GM12878 (cell line): ENCODE data around the gene CAMK2G. TPM values are rescaled to one million over a fixed set of nuclear protein-coding genes. Genes with fewer than 3 reads are reported as not detected.

Experiments used
- ASH2L ChIP-seq: fragments of 300-600, 200-600 bp; sonication (generic); IDR thresholded peaks from 2 replicates; pipeline ENCODE4 v1.6.1; 2017; ENCODE audit warnings: low read depth, mild to moderate bottlenecking, borderline replicate concordance
- ATF7 ChIP-seq: fragments of 450-650 bp; IDR thresholded peaks from 2 replicates; pipeline ENCODE4 v1.6.1; 2016; ENCODE audit warnings: low read depth, mild to moderate bottlenecking
- BMI1 ChIP-seq: fragments of 450-650 bp; IDR thresholded peaks from 2 replicates; pipeline ENCODE4 v1.6.1; 2016; ENCODE audit warnings: mild to moderate bottlenecking, moderate library complexity, borderline replicate concordance
- CHD2 ChIP-seq: IDR thresholded peaks from 2 replicates; pipeline ENCODE4 v1.6.1; 2011; ENCODE audit warnings: low read depth, low read length, improper control_type of control experiment, borderline replicate concordance
- EED ChIP-seq: sonication (generic); IDR thresholded peaks from 2 replicates; pipeline ENCODE4 v1.6.1; 2016; ENCODE audit warnings: antibody characterized with exemption, low read depth
- EGR1 ChIP-seq, 2 experiments: IDR thresholded peaks; 1 replicate in 1 of 2; 2 replicates in 1 of 2; pipeline ENCODE4 v1.6.1; 2011 to 2012; ENCODE audit warnings: low read depth in 2 of 2, low read length in 2 of 2, borderline replicate concordance in 1 of 2, mild to moderate bottlenecking in 1 of 2, moderate library complexity in 1 of 2
- ETV6 ChIP-seq, 2 experiments: fragments of 450-650 bp in 1 of 2; IDR thresholded peaks in 1 of 2; conservative IDR thresholded peaks in 1 of 2; 2 replicates each; pipeline ENCODE4 v1.6.1; 2014; ENCODE audit warnings: antibody characterized with exemption in 1 of 2, borderline replicate concordance in 1 of 2, low read depth in 1 of 2, mild to moderate bottlenecking in 1 of 2, moderate library complexity in 1 of 2
- HDAC6 ChIP-seq: fragments of 200-600 bp; sonication (generic); IDR thresholded peaks from one replicate; pipeline ENCODE4 v1.8.0; 2017; ENCODE audit warnings: antibody characterized with exemption; ENCODE audit not compliant: unreplicated experiment
- IKZF2 ChIP-seq, 2 experiments: fragments of 450-650 bp; IDR thresholded peaks; 2 replicates each; pipeline ENCODE4 v1.6.1; 2017; ENCODE audit warnings: mild to moderate bottlenecking in 2 of 2, moderate library complexity in 2 of 2
- IRF4 ChIP-seq: IDR thresholded peaks from 2 replicates; pipeline ENCODE4 v1.6.1; 2011; ENCODE audit warnings: low read depth, low read length
- MEF2A ChIP-seq: IDR thresholded peaks from 2 replicates; pipeline ENCODE4 v1.6.1; 2011; ENCODE audit warnings: low read depth, mild to moderate bottlenecking, low read length, moderate library complexity; ENCODE audit not compliant: insufficient read depth
- MEF2B ChIP-seq: fragments of 450-650 bp; IDR thresholded peaks from 2 replicates; pipeline ENCODE4 v1.6.1; 2018; ENCODE audit warnings: mild to moderate bottlenecking, moderate library complexity; ENCODE audit not compliant: partially characterized antibody, poor library complexity, severe bottlenecking
- MTA2 ChIP-seq: fragments of 450-650 bp; IDR thresholded peaks from 2 replicates; pipeline ENCODE4 v1.6.1; 2016; ENCODE audit warnings: low read depth, mild to moderate bottlenecking, moderate library complexity
- NFYB ChIP-seq: IDR thresholded peaks from 2 replicates; pipeline ENCODE4 v1.6.1; 2011; ENCODE audit warnings: low read depth, mild to moderate bottlenecking, low read length, improper control_type of control experiment, moderate library complexity; ENCODE audit not compliant: insufficient read depth
- NR2C1 ChIP-seq: fragments of 450-650 bp; IDR thresholded peaks from 2 replicates; pipeline ENCODE4 v1.6.1; 2017; ENCODE audit warnings: antibody characterized with exemption, mild to moderate bottlenecking, moderate library complexity
- NR2F1 ChIP-seq: fragments of 450-650 bp; conservative IDR thresholded peaks from 2 replicates; pipeline ENCODE4 v1.6.1; 2017; ENCODE audit warnings: mild to moderate bottlenecking
- SIN3A ChIP-seq: IDR thresholded peaks from 2 replicates; pipeline ENCODE4 v1.6.1; 2012; ENCODE audit warnings: low read depth, low read length, improper control_type of control experiment
- SREBF2 ChIP-seq: IDR thresholded peaks from 2 replicates; pipeline ENCODE4 v1.6.1; 2012; ENCODE audit warnings: mild to moderate bottlenecking, low read length
- TAF1 ChIP-seq: IDR thresholded peaks from 2 replicates; pipeline ENCODE4 v1.6.1; 2011; ENCODE audit warnings: mild to moderate bottlenecking, low read depth, low read length, borderline replicate concordance
- ZSCAN29 ChIP-seq: fragments of 450-650 bp; IDR thresholded peaks from 2 replicates; pipeline ENCODE4 v1.6.1; 2017; ENCODE audit warnings: mild to moderate bottlenecking, moderate library complexity
- polyA plus RNA-seq, 11 experiments: library from polyadenylated mRNA; depleted of rRNA in 4 of 11; unstranded in 6 of 11; stranded (reverse) in 5 of 11; fragments of >200 nt; fragmentation: Nextera tagmentation in 4 of 11; fragmentation: Illumina TruSeq in 1 of 11; extraction: Ambion mirVana in 4 of 11; extraction: Trizol in 1 of 11; gene quantifications; 1 replicate in 1 of 11; 2 replicates in 10 of 11; pipeline versions ENCODE4 v1.2.1 to v1.2.3, GENCODE V29; 2011 to 2016; ENCODE audit warnings: inconsistent platforms in 2 of 11, missing spikeins in 2 of 11, low read depth in 1 of 11
- total RNA-seq, 4 experiments: library from RNA; depleted of rRNA in 3 of 4; stranded (reverse); fragments of >200 nt in 3 of 4; fragmentation: Illumina TruSeq in 1 of 4; extraction: Trizol in 1 of 4; gene quantifications; 2 replicates each; pipeline versions ENCODE4 v1.2.1 to v1.2.3, GENCODE V29; 2013 to 2021
- TF ChIP-seq, protein P1 (sequence below): fragments of 450-650 bp; formaldehyde crosslinking; IDR thresholded peaks from 2 replicates; pipeline ENCODE4 v1.4.0; 2022; ENCODE audit warnings: mild to moderate bottlenecking, moderate library complexity
- TF ChIP-seq, protein P2 (sequence below): IDR thresholded peaks from 2 replicates; pipeline ENCODE4 v1.6.1; 2012; ENCODE audit warnings: low read depth, low read length, improper control_type of control experiment
- TF ChIP-seq, protein P3 (sequence below): IDR thresholded peaks from 2 replicates; pipeline ENCODE4 v1.6.1; 2011; ENCODE audit warnings: low read depth, low read length, improper control_type of control experiment, borderline replicate concordance

The CAMK2G gene
- total and polyA plus RNA-seq, 10 of the 15 experiments (the other 5 are each of a cell fraction or from before 2014, with no cell fraction given) = 5.5 to 24.3 (median 16.9) TPM

DNA sequence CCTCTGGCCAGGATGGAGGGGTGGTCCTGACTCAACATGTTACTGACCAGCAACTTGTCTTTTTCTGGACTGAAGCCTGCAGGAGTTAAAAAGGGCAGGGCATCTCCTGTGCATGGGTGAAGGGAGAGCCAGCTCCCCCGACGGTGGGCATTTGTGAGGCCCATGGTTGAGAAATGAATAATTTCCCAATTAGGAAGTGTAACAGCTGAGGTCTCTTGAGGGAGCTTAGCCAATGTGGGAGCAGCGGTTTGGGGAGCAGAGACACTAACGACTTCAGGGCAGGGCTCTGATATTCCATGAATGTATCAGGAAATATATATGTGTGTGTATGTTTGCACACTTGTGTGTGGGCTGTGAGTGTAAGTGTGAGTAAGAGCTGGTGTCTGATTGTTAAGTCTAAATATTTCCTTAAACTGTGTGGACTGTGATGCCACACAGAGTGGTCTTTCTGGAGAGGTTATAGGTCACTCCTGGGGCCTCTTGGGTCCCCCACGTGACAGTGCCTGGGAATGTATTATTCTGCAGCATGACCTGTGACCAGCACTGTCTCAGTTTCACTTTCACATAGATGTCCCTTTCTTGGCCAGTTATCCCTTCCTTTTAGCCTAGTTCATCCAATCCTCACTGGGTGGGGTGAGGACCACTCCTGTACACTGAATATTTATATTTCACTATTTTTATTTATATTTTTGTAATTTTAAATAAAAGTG, 42.6 kb upstream of the CAMK2G start (continued):
- TF ChIP-seq, protein P1, sequence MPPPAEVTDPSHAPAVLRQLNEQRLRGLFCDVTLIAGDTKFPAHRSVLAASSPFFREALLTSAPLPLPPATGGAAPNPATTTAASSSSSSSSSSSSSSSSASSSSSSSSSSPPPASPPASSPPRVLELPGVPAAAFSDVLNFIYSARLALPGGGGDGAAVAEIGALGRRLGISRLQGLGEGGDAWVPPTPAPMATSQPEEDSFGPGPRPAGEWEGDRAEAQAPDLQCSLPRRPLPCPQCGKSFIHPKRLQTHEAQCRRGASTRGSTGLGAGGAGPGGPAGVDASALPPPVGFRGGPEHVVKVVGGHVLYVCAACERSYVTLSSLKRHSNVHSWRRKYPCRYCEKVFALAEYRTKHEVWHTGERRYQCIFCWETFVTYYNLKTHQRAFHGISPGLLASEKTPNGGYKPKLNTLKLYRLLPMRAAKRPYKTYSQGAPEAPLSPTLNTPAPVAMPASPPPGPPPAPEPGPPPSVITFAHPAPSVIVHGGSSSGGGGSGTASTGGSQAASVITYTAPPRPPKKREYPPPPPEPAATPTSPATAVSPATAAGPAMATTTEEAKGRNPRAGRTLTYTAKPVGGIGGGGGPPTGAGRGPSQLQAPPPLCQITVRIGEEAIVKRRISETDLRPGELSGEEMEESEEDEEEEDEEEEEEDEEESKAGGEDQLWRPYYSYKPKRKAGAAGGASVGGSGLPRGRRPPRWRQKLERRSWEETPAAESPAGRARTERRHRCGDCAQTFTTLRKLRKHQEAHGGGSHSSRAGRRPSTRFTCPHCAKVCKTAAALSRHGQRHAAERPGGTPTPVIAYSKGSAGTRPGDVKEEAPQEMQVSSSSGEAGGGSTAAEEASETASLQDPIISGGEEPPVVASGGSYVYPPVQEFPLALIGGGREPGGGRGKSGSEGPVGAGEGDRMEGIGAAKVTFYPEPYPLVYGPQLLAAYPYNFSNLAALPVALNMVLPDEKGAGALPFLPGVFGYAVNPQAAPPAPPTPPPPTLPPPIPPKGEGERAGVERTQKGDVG (CRISPR knock-in tag) = no peak
- TF ChIP-seq EED (0 out of 2 replicates have a peak, but pooled peaks have one; percentile 33), HDAC6 (no peak), MTA2 (no peak), MEF2A (no peak), EGR1 (IDR thresholded peaks at IDR 0.05; ENCODE audit: borderline replicate concordance in 1 of 2, low read depth in 2 of 2, low read length in 2 of 2) (no peak), SREBF2 (no peak), IRF4 (no peak), NR2F1 (peak; percentile 94), TAF1 (no peak), BMI1 (no peak), CHD2 (no peak), MEF2B (no peak), ZSCAN29 (no peak), NR2C1 (peak; percentile 85), IKZF2 (IDR thresholded peaks at IDR 0.05) (peak in 1 of 2 experiments; percentile 36; a peak in 2 of 4 replicates), ETV6 (conservative IDR thresholded peaks at IDR 0.05 in 1 of 2, IDR thresholded peaks at IDR 0.05 in 1 of 2; ENCODE audit: borderline replicate concordance in 1 of 2, low read depth in 1 of 2) (no peak), NFYB (no peak), ATF7 (no peak), ASH2L (no peak), SIN3A (no peak)
- TF ChIP-seq, protein P2, sequence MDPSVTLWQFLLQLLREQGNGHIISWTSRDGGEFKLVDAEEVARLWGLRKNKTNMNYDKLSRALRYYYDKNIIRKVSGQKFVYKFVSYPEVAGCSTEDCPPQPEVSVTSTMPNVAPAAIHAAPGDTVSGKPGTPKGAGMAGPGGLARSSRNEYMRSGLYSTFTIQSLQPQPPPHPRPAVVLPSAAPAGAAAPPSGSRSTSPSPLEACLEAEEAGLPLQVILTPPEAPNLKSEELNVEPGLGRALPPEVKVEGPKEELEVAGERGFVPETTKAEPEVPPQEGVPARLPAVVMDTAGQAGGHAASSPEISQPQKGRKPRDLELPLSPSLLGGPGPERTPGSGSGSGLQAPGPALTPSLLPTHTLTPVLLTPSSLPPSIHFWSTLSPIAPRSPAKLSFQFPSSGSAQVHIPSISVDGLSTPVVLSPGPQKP = no peak
- TF ChIP-seq, protein P3, sequence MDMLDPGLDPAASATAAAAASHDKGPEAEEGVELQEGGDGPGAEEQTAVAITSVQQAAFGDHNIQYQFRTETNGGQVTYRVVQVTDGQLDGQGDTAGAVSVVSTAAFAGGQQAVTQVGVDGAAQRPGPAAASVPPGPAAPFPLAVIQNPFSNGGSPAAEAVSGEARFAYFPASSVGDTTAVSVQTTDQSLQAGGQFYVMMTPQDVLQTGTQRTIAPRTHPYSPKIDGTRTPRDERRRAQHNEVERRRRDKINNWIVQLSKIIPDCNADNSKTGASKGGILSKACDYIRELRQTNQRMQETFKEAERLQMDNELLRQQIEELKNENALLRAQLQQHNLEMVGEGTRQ = peak; percentile 68; the same call in 1 of the 2 replicates
